Left lobe of liver (tissue), 2 donors: ENCODE measurements around the gene TARS1. TPM values are rescaled to one million over a fixed set of nuclear protein-coding genes. Genes with fewer than 3 reads are reported as not detected.

ENCODE experiments used
- ATAC-seq: fragments of 200-7000 bp; cut with Tn5 transposase; one replicate; pipeline ENCODE4 v1.9.1; 2020; ENCODE audit warnings: mild to moderate bottlenecking, moderate library complexity
- DNase-seq: peaks from one replicate; pipeline ENCODE4 v3.0.0-alpha.2; 2020; ENCODE audit warnings: low spot score
- total RNA-seq: library from RNA; stranded (reverse); gene quantifications from one replicate; pipeline ENCODE4 v1.2.1, GENCODE V29; 2021
- donor health status: DM: no; HTN: no; CAD: no; lungs with moderate emphysema.
- donor health status: DM: no; HTN: yes; CAD: no.

The TARS1 gene
- total RNA-seq, 1 donor from 2014 or later = 51.9 TPM

- ATAC-seq (no peak), DNase-seq (no peak)
Observed at GRCh38 chr5:33438996-33439395, 1.8 kb upstream of the TARS1 start.

GRCh38 chr5:33439905-33440481, 772 bp upstream of the TARS1 start:
- ATAC-seq = no peak
- no peak for DNase-seq

GRCh38 chr5:33441241-33442177, 744 bp downstream of the TARS1 start:
- DNase-seq (no peak), ATAC-seq (peak; percentile 38)

- DNase-seq = no peak
- ATAC-seq = no peak
Observed at GRCh38 chr5:33444542-33444941, 3.8 kb downstream of the TARS1 start.

GRCh38 chr5:33445798-33446197, 5.0 kb downstream of the TARS1 start:
- ATAC-seq = no peak
- DNase-seq = no peak

- ATAC-seq (no peak), DNase-seq (no peak)
Observed at GRCh38 chr5:33448118-33448517, 7.4 kb downstream of the TARS1 start.

GRCh38 chr5:33457126-33457525, 16.4 kb downstream of the TARS1 start:
- no peak for ATAC-seq
- DNase-seq = no peak

- DNase-seq (no peak), ATAC-seq (no peak)
Observed at GRCh38 chr5:33457817-33458216, 17.1 kb downstream of the TARS1 start.

GRCh38 chr5:33460210-33460609, 19.4 kb downstream of the TARS1 start:
- DNase-seq (no peak), ATAC-seq (no peak)

- no peak for ATAC-seq
Observed at GRCh38 chr5:33462456-33462855, 21.7 kb downstream of the TARS1 start.

GRCh38 chr5:33465120-33465519, 24.4 kb downstream of the TARS1 start:
- DNase-seq (no peak), ATAC-seq (no peak)

More at GRCh38 chr5:33462456-33462855, 21.7 kb downstream of the TARS1 start:
- DNase-seq = no peak

- DNase-seq (no peak), ATAC-seq (peak; percentile 36)
Observed at GRCh38 chr5:33468775-33469435, 28.1 kb downstream of the TARS1 start.

GRCh38 chr5:33470544-33470943, 29.8 kb downstream of the TARS1 start:
- DNase-seq (no peak), ATAC-seq (no peak)

- ATAC-seq (no peak), DNase-seq (no peak)
Observed at GRCh38 chr5:33472805-33473409, 32.1 kb downstream of the TARS1 start.

- DNase-seq (no peak), ATAC-seq (no peak)
Observed at GRCh38 chr5:33474004-33474403, 33.2 kb downstream of the TARS1 start.

GRCh38 chr5:33474931-33475499, 34.2 kb downstream of the TARS1 start:
- no peak for DNase-seq
- no peak for ATAC-seq

GRCh38 chr5:33475706-33476105, 34.9 kb downstream of the TARS1 start:
- DNase-seq = no peak
- ATAC-seq = no peak

- DNase-seq = no peak
- no peak for ATAC-seq
Observed at GRCh38 chr5:33476992-33477391, 36.2 kb downstream of the TARS1 start.

- ATAC-seq = no peak
- no peak for DNase-seq
Observed at GRCh38 chr5:33477816-33478215, 37.1 kb downstream of the TARS1 start.

GRCh38 chr5:33479311-33479710, 38.5 kb downstream of the TARS1 start:
- ATAC-seq (no peak), DNase-seq (no peak)

GRCh38 chr5:33480876-33481275, 40.1 kb downstream of the TARS1 start:
- ATAC-seq = no peak

More at GRCh38 chr5:33480876-33481275, 40.1 kb downstream of the TARS1 start:
- DNase-seq = no peak
